ENCODE measurements around the gene LRRC49.
"Not testable (repeated sequence)": the region's sequence is repeated elsewhere in the genome, so short reads cannot be mapped to it uniquely, and the experiment has no call there.

LRRC49 gene

GRCh38 chr15:70931821-70932220 is 39.2 kb downstream of the LRRC49 start:
- FAIRE-seq, result no peak

DNA sequence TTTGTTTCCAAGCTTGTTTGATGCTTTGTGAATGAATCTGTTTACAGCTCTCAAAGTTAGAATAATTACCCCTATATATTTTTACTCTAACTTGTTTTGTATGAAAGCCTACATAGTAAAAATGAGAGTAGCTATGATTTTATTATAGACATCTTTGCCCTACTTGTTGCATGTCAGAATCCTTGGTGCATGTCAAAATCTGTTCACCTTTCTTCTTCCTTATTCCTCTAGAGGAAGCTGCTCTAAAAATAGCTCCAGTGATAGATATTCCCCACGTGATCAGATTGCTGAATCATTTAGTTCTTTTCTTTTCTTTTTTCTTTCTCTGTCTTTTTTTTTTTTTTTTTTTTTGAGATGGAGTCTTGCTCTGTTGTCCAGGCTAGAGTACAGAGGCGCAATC is 39.8 kb downstream of the LRRC49 start:
- no peak for FAIRE-seq

DNA sequence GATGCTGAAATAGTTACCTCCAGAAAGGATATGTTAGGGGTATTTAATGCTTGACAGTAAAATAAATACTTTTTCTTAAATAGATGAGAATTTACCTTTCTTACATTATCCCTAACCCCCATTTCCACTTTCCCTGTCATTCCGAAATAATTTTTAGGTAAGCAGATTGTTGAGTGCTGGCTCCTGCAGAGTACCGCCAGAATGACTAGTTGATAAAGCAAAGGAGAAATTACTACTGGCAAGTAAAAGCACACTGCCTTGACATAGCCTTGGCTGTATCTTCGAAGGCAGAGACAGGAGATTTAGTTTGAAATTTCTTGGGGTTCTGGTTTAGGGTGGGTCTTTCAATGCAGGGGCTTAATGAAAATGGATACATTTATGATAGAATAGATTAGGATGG is 40.8 kb downstream of the LRRC49 start:
- FAIRE-seq, result no peak

DNA sequence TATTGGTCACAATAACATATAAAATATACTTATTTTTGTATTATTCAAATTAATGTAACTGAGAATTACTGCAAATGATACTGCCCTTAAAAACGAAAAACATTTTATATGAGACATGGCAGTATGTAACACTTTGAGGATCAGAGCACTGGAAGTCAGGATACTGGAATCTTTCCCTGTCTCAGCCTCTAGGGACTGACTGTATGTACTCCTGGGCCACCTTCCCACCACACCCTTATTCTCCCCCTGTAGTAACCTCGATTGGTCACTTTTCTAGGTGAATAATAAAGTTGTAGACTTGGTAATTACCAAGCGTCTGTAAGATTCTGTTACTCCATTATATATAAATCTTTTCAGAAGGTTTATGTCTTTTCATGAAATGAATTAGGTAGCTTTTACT is 43.0 kb downstream of the LRRC49 start:
- no peak for FAIRE-seq

GRCh38 chr15:70936326-70936725 is 43.7 kb downstream of the LRRC49 start:
- no peak for FAIRE-seq

GRCh38 chr15:70943285-70943684 is 50.7 kb downstream of the LRRC49 start:
- not testable (repeated sequence) for FAIRE-seq

DNA sequence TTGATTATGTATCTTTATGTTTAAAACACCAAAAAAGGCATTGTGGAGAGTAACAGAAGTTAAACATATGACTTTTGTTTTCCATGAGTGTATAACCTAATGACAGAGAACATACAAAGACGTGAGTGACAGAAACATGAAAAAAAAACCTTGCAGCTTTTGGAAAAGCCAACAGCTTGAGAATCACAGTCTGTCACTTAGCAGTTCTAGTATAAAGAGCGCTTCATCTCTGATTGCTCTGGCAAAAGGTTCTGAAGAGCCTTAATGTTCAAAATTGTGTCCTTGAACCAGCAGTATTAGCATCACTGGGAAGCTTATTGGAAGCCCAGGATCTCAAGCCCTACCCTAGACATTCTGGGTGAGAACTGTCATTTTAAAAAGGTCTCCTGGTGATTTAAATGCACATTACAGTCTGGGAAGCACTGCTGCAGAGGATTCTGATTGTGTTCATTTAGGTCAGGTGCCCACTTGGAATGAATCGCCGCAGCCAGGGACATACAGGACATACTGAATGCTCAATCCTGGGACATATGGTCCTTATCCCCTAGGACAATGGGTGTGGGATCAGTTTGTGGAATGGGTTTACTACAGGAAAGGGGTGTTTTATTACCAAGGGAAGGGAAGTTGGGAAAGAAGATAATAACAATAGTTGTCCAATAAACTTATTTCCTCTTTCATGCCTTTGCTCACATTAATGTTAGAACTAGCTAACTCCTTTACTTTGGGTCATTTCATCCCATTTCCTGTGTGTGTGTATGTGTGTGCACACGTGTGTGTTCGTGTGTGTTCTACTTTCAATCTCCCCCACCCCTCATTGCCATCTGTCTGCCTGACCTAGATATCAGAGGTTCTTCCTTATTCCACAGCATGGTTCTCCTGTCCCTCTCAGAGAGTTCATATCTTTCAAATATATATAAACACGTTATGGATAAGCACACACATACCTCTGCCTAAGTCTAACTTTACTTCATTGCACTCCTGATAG is 55.0 kb downstream of the LRRC49 start:
- no peak for FAIRE-seq

- no peak for FAIRE-seq
These were observed 58.3 kb downstream of the LRRC49 start for GRCh38 chr15:70950953-70951352.

GRCh38 chr15:70954171-70954570 is 61.5 kb downstream of the LRRC49 start:
- FAIRE-seq, result no peak

GRCh38 chr15:70954733-70955132 is 62.1 kb downstream of the LRRC49 start:
- no peak for FAIRE-seq

DNA sequence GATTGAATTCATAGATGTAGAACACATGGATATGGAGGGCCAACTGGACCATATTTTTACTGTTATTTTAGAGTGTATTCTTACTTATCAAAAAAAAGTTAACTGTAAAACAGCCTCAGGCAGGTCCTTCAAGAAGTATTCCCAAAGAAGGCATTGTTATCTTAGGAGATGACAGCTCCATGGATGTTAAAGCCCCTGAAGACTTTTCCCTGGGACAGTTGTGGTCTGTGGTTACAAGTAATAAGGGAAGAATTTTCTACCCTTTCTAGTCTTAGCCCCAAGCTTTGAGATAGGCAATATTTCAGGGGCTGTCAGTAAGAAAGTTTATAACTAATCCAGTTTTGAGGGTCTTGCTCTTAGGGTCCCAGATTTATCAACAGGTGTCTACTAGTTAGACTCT is 62.5 kb downstream of the LRRC49 start:
- no peak for FAIRE-seq

GRCh38 chr15:70956201-70956995 is 63.8 kb downstream of the LRRC49 start:
- FAIRE-seq, result no peak

DNA sequence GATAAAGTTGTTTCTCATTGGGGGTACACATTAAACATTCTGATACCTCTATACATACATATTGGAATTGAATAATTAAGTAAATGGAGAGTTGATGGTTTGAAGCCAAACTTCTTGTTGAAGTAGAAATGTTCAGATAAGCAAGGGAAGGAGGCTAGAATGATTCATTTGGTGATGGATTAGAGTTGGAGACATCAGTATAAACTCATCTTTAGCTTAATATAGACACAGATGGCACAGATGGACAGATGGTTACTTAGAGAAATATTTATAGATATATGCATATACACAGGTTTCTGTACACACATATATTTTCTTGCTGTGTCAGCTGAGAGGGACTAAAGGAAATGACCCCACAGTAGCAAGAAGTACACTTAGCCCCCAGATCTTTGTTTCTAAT is 69.5 kb downstream of the LRRC49 start:
- FAIRE-seq, result no peak

- FAIRE-seq, result no peak
These were observed 70.6 kb downstream of the LRRC49 start for GRCh38 chr15:70963199-70963598.

DNA sequence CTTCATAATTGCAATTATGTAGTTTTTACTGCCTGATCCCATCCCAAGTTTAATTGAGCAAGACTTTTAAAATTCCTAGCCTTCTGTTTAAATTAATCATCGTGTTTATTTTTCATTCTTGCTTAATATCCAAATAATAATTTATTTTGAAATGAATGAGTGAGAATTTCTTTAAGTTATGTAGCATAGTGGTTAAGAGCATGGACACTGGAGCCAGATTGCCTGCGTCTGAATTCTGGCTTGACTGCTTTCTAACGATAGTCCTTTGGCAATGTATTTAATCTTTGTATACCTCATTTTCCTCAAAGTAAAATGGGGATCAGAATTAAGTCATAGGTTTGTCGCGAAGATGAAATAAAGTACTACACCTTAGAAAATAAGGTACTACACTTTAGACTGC is 71.4 kb downstream of the LRRC49 start:
- no peak for FAIRE-seq

DNA sequence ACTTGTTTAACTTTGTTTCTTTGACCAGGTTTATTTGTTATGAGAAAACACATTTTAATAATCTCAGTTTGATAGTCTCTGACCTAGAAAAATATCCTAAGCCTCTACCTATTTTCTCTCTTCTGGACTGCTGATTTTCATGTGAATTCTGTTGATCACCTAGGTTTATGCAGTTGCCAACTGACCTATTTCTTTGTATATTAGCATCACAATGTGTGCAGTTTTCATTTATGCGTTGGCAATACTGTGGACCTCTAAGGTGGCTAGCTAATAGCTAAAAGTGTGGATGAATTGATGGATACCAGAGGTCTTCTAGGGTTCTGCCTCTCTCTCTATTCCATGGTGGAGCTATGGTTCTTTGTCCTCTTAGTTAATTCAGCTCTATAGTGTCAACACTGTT is 72.1 kb downstream of the LRRC49 start:
- FAIRE-seq, result no peak

DNA sequence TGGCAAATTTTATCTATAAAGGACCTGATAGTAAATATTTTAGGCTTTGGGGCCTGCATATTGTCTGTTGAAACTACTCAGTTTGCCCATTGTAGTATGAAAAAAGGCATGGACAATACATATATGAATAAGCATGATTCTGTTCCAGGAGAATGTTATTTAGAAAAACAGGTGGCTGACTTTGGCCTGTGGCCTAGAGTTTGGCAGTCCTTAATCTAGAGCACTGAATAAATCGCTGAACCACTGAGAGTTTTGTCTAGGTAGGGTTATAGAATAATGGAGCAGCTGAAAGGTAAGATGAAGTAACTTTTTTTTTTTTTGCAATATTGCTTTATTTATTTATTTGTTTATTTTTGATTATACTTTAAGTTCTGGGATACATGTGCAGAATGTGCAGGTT is 75.0 kb downstream of the LRRC49 start:
- FAIRE-seq, result no peak

GRCh38 chr15:70974004-70974832 is 81.6 kb downstream of the LRRC49 start:
- no peak for FAIRE-seq

DNA sequence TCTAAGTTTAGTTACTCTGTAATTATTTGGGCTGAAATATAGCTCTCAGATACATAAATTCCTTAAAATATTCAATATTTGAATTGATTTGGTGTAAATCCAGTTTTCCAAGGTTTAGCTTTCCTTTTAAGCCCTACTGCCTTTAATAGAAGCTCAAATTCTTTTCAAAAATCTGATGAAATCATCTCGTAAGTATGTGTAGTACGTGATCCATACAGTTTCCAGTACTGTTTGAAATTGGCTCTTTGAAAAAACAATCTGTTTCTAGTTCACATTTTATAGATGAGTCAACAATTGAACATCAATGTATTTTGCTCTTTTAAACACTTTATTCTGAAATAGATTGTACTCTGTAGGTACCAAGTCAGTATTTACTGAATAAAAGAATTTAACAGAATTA is 84.2 kb downstream of the LRRC49 start:
- no peak for FAIRE-seq

- FAIRE-seq, result no peak
These were observed 102.9 kb downstream of the LRRC49 start for GRCh38 chr15:70995383-70995970.

DNA sequence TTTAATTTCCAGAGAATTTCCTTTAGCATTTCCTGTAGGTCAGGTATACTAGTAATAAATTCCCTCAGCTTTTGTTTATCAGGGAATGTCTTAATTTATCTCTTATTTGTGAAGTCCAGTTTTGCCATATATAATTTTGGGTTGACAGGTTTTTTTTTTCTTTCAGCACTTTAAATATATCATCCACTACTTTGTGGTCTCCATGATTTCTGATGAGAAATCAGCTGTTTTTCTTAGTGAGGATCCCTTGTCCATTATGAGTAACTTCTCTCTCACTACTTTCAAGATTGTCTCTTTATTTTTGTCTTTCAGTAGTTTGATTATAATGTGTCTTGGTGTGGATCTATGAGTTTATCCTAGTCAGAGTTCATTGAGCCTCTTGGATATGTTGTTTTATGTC is 105.7 kb downstream of the LRRC49 start:
- no peak for FAIRE-seq

GRCh38 chr15:71002316-71002715 is 109.7 kb downstream of the LRRC49 start:
- FAIRE-seq, result no peak

DNA sequence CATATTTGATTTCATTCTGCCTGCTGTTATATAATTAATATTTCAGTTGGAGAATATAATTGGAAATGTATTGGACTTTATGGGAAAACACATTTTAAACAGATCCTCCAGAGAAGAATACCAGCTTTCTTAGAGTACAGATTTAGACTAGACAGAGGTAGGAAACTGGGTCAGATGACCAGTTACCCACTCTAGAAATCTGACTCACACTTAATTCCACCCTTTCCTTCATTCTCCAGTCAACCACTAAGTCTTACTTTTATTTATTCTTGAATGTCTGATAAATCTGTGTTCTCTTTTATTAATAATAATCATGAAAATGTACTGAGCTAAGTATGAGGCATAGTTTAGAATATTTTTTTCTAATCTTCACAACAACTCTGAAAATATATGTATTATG is 110.7 kb downstream of the LRRC49 start:
- no peak for FAIRE-seq

All from colon (tissue), 2 donors.